IPS-NIHi7 (cell line): ENCODE data around the gene ERICH6B.

Experiments used
- DNase-seq: peaks from one replicate; pipeline ENCODE4 v3.0.0; 2012; ENCODE audit warnings: mixed read lengths; ENCODE audit errors: extremely low spot score

ERICH6B gene

DNA sequence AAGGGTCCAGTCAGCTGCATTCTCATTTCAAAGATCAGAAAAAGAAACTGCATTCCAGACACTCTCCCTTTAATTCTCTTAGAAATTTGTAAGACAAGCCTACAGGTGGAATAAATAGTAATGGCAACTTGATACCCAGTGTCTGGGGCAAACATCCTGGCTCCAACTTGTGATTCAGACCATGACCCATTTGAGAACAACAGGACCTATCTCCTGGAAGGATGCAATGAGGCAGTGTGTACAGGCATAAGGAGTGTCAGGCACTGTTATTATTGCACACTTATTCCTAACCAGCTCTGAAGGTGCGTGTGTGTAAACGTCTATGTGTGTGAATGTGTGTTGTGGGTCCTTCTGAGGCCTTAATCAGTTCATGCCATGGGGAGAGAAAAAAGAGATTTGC lies 13.9 kb downstream of the ERICH6B start:
- no peak for DNase-seq

DNA sequence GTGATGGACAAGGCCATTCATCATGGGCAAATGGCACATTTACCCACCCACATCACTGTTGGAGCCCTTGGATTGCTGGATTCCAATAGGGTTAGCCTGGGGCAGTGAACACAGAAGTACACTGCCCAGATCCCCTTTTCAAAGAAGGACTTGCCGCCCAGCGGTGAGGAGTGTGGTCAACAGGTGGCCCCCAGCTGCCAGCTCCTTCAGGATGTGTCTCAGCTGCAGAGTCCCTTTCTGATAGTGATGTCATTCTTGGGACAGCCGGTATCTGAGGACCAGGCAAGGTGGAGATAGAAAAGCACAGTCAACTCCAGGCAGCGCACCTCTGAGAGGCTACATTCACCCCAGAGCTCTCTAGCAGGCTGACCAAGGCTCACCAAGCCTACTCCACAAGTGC lies 16.9 kb downstream of the ERICH6B start:
- DNase-seq, result no peak

DNA sequence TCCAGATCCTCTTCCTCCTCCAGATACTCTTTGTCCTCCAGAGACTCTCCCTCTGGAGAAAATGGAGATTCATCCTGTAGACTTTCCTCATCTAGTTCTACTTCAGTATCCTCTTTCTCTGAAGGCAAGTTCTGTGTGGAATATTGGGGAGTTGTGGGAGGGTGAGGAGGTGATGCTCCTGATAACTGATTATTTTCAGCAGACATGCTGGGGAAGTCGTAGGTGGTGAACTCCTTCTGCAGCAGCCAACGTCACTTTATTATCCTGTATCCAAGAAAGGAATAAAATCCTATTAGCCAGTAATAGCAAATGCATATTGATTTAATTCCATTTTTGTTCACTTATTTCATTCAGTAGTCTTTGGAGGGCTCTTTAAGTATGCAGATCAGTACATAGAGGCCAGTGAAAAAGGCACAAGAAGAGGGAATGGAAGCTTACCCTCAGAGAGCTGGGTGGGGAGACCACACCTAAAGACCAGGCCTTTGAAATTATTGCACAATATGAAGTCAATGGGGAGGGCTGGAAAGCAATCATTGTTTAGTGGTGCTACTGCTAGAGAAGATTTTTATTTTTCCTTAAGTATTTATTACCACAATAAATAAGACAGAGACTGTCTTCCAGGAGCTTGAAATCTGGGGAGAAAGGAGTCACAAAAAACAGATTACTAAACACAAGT lies 18.6 kb downstream of the ERICH6B start:
- DNase-seq, result no peak

DNA sequence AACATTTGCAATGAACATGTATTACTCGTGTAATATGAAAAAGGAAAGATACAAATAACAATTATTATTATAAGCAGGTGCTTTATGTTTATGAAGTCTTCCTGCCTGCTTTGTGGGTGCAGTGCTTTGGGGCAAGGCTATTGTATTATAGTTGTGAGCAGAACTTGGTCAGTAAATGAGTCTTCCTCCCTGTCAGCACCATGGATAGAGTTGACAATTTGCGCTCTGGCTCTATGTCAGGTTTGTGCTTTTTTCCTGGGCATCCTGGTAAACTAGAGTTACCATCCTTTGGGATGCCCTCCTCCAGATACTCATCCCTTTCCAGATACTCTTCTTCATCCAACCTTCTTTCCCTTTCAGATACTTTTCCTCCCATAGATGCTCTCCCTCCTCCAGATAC lies 19.6 kb downstream of the ERICH6B start:
- peak; percentile 54 for DNase-seq

DNA sequence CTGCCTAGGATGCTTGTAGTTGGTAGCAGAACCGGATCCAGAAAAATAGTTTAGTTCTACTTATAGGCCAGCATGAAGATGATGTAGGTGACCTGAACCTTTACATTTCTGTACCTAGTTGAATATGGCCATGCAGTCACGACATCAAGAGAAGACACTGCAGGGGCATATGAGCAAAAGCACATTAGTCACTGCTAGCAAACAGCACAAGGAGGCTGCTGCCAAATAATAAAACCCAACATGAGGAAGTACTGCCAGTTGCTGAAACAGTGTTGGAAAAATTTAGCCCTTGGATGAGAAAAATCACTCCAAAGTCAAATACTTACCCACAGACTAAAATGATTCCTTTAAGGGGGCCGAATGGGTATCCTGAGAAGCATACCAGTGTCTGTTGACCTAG lies 20.8 kb downstream of the ERICH6B start:
- DNase-seq, result no peak

DNA sequence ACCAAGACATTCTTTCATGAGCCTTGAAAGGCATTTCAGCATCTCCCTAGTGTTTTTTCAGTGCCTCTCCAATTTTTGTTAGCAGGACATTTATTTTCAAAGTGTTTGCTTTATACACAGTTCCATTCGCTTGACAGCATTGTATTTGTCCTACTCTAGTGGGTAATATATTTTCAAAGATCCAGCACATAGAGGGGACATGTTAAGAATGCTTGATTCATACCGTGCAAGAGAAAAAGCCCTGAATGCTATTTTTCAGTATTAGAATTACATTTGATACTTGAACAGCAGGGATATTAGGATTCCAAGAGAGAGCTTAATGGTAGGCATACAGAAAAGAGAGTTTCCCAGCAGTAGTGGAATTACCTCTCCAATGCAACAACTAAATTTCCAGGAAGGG lies 21.3 kb downstream of the ERICH6B start:
- DNase-seq, result no peak

DNA sequence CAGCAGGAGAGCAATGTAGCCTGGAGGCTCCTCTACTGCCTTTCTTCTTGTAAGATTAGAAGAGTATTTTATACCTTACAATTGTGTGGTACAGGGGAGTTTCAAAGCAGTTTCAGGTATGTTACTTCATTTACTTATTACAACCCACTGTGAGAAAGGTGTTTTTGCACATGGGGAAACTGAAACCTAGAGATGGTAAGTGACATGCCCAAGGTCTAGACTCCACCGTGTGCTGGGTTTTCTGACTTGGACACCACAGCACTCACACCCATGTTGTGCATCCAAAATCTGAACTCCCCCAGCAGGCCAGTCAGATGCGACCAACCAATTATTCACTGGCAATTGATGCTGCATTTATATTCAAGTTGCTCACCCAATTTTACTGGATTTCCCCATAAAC lies 22.8 kb downstream of the ERICH6B start:
- no peak for DNase-seq

DNA sequence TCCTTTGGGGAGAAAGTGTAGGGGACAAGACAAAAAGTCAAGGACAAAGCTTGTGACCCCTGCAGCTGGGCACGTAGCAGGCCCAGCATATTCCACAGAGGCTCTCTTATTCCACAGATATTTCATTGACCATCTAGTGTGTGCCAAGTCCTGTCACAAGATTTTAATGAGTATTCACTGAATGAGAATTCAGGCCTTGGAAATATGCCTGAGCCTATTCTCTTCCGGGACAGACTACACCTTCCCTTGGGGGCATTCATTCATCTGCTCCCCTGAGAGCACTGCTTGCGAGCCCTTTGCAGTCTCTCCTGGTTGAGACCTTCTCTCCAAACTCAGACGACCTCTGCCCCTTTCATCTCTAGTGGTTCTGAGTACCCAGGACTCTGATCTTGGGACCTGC lies 25.5 kb downstream of the ERICH6B start:
- no peak for DNase-seq

DNA sequence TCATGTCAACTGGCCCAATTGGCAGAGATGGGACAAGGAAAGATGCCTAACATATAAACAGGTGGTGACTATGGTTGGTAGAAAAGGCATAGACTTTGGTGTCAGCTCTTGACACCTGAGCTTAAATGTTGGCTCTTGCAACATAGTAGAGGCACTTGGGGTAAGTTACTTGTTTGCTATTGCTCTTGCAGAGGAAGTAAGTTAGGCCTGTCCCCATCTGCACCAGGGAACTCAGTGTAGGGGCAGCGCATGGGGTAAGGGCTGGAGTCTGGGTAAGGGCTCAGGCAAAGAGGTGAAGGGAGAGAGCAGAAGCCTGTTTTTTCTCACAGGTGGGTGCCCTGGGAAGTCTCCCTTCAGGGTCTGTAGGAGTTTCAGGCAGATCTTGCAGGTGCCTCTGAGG lies 27.6 kb downstream of the ERICH6B start:
- DNase-seq, result no peak

GRCh38 chr13:45584816-45585215 lies 30.7 kb downstream of the ERICH6B start:
- DNase-seq, result peak; percentile 66

GRCh38 chr13:45582408-45583076 lies 33.0 kb downstream of the ERICH6B start:
- no peak for DNase-seq

DNA sequence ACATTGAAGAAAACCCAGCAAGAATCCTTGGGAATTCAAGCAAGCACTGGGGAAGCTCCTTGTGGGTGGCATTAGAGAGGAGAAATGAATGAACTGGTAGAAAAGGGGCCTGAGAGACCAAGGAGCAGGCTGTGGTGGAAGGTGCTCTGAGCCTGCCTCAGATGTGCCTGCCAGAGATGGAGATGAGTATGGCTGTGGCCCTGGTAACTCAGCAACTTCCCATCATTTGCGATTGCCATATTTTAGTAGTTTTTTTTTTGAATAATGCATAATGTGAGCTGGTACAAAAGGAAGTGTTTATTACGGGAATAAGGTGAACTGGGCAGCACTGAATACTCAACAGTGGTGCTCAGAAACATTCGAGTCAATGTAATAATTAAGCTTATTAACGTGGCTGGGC lies 39.1 kb downstream of the ERICH6B start:
- no peak for DNase-seq

- no peak for DNase-seq
Observed at GRCh38 chr13:45575830-45576180, 39.7 kb downstream of the ERICH6B start.

DNA sequence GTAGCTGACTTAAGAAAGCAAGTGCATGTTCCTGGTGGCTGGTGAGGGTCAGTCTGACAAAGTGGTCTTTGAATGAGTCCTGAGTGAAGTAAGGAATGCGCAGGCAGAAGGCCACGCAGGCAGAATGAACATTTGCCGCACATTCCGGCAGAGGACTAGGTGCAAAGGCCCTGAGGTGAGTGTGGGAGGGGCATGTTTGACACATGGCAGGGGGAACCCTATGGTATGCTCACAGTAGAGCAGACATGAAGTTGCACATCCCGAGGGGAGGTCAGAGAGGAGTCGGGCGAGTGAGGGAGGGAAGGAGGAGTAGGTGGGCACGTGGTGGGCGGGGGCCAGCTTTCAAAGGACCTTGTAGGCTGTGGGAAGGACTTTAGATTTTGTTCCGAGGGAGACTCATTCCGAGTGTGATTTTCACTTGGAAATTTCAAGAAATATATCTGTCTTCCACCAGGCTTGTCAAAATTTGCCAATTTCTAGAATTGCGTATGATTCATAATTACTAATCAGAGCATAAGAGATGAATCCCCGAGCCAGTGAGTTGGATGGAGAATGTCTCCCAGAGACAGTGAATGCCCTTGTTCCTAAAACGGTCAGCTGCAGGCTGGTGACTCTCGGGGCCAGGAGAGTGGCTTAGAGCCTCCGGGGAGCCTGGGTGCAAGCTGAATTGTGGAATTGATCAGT lies 40.3 kb downstream of the ERICH6B start:
- no peak for DNase-seq

GRCh38 chr13:45565331-45565730 lies 50.2 kb downstream of the ERICH6B start:
- DNase-seq, result no peak

DNA sequence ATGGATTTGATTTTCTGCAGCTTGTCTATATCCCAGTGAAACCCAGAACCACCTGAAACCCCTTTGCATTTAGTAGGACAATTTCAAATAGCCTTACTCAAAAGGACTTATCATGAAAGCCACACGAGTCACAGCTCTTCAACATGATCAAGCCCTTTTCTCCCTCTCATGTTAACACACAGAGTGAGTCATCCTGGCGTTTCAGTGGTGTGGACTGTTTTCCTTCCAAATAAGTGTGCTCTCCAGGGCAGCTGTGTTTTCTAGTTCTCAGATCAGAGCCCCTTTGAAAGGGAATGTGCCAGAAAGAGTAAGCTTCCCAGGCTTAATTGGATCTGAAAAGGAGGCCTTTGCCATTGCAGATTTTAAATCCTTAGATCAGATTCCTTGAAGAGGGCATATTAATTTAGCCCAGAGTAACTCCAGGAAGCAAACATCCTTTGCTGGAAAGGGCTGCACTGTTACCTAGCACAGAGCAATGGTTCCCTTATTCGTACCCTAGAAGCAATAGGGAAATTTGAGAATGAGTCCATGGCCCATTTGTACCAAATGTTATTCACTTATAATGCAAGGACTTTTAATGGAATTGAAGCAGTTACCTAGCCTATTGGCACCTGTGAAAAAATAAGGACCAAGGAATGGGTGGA lies 51.3 kb downstream of the ERICH6B start:
- no peak for DNase-seq

- DNase-seq, result no peak
Observed at GRCh38 chr13:45554604-45555109, 60.9 kb downstream of the ERICH6B start.

DNA sequence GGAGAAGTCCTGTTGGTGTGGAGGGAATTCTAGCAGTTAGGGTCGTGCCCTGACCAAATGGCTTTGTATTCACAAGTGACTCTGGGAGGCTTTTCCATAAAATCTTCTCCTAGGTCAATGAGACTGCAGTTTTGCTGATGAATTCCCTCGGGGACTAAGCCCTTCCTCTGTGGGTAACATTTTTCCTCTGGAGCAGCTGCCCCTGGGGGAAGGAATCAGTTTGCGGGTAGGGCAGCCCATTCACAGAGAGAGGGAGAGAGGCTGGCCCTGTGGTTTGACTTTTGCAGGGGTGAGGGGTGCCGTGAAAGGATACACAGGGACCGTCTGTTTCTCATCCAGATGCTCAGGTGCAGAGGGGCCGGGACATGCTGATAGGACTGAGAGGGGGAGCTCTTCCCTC lies 67.3 kb downstream of the ERICH6B start:
- DNase-seq, result no peak

DNA sequence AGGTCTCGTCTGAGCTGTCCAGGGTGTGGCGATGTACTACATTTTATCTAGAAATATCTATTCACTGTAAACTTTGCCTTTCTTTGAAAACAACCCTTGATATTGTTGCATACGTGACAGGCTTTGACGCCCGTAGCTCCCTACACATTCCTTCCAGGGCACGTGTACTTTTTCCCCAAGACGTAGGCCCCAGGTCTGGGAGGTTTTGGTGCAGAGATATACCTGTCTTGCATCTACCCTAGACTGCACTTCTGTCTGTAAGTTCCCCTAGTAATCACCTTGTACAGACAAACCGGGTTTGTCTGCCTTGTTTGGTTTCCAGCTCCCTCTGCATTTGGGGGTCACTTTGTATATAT lies 69.2 kb downstream of the ERICH6B start:
- no peak for DNase-seq

- DNase-seq, result no peak
Observed at GRCh38 chr13:45545686-45546409, 69.7 kb downstream of the ERICH6B start.

GRCh38 chr13:45544520-45544919 lies 71.0 kb downstream of the ERICH6B start:
- DNase-seq, result no peak

DNA sequence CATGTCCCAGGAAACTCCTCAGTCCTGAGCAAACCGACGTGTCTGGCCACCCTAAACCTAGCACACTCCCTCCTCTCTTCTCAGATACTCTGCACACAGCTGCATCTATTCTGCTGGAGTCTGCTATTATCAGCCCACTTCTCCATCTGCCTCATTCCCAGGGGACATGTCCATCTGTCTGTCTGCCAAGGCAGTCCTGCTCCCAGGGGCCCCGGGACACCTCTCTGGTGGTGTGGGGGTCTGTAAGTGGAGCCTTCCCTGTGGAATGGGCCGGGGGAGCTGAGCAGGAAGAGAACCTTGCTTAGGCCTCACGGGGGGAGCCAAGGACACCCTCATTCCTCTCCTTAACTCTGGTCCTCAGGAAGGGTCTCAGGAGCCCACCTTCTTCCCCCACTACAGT lies 72.7 kb downstream of the ERICH6B start:
- no peak for DNase-seq
